HK-2 (cell line): ENCODE data around the gene PRUNE2.

Experiments used
- DNase-seq: peaks from one replicate; pipeline ENCODE4 v3.0.0-alpha.2; 2018; ENCODE audit not compliant: unreplicated experiment

Gene PRUNE2

GRCh38 chr9:76571743-76572146, 334.2 kb downstream of the PRUNE2 start:
- DNase-seq = no peak

- no peak for DNase-seq
Measured at GRCh38 chr9:76571288-76571687, 334.6 kb downstream of the PRUNE2 start.

- no peak for DNase-seq
Measured at GRCh38 chr9:76570826-76571225, 335.1 kb downstream of the PRUNE2 start.

- no peak for DNase-seq
Measured at GRCh38 chr9:76567086-76567485, 338.8 kb downstream of the PRUNE2 start.

GRCh38 chr9:76564297-76564696, 341.6 kb downstream of the PRUNE2 start:
- no peak for DNase-seq

GRCh38 chr9:76562511-76562911, 343.4 kb downstream of the PRUNE2 start:
- no peak for DNase-seq

- DNase-seq = no peak
Measured at GRCh38 chr9:76561900-76562299, 344.0 kb downstream of the PRUNE2 start.
